Head of caudate nucleus (tissue), 42 donors: ENCODE results near the gene DCDC1.
"Not testable (repeated sequence)": the region's sequence is repeated elsewhere in the genome, so short reads cannot be mapped to it uniquely, and the experiment has no call there.

ENCODE experiments used
- DNase-seq, 42 donors: peaks; one replicate each; pipeline versions ENCODE4 v3.0.0 to v3.0.0-alpha.2; 2020 to 2021; ENCODE audit warnings: mixed read lengths in 7 of 42
- intact Hi-C: fragments of 100-400 bp; cut with DNase I; formaldehyde crosslinking; loops from one replicate; pipeline ENCODE4 v1.15.0; 2022

DCDC1 gene

GRCh38 chr11:31328697-31329096 lies 40.8 kb downstream of the DCDC1 start:
- intact Hi-C loops: no loop called here
- no peak for DNase-seq

- no peak for DNase-seq
- intact Hi-C loops: no loop called here
Measured at GRCh38 chr11:31327417-31327816, 42.1 kb downstream of the DCDC1 start.

GRCh38 chr11:31326470-31327148 lies 42.9 kb downstream of the DCDC1 start:
- no peak for DNase-seq
- intact Hi-C loops: no loop called here

GRCh38 chr11:31325160-31325559 lies 44.4 kb downstream of the DCDC1 start:
- intact Hi-C loops: no loop called here
- DNase-seq: no peak

GRCh38 chr11:31323145-31323544 lies 46.4 kb downstream of the DCDC1 start:
- DNase-seq: no peak
- intact Hi-C loops: no loop called here

GRCh38 chr11:31321494-31321893 lies 48.0 kb downstream of the DCDC1 start:
- DNase-seq, intact Hi-C loops: not testable (repeated sequence)

- no peak for DNase-seq
- intact Hi-C loops: no loop called here
Measured at GRCh38 chr11:31303644-31304180, 65.8 kb downstream of the DCDC1 start.

- intact Hi-C loops: no loop called here
- DNase-seq: no peak
Measured at GRCh38 chr11:31301549-31302510, 67.7 kb downstream of the DCDC1 start.

- intact Hi-C loops: no loop called here
- no peak for DNase-seq
Measured at GRCh38 chr11:31295308-31295707, 74.2 kb downstream of the DCDC1 start.

- intact Hi-C loops, DNase-seq: not testable (repeated sequence)
Measured at GRCh38 chr11:31273527-31273926, 96.0 kb downstream of the DCDC1 start.

GRCh38 chr11:31267720-31268119 lies 101.8 kb downstream of the DCDC1 start:
- intact Hi-C loops: no loop called here
- no peak for DNase-seq

- intact Hi-C loops: no loop called here
- no peak for DNase-seq
Measured at GRCh38 chr11:31264834-31265233, 104.7 kb downstream of the DCDC1 start.

- DNase-seq: no peak
- intact Hi-C loops: no loop called here
Measured at GRCh38 chr11:31262761-31263160, 106.8 kb downstream of the DCDC1 start.

GRCh38 chr11:31259797-31260196 lies 109.7 kb downstream of the DCDC1 start:
- intact Hi-C loops: no loop called here
- DNase-seq: no peak

- DNase-seq: no peak
- intact Hi-C loops: no loop called here
Measured at GRCh38 chr11:31254415-31254814, 115.1 kb downstream of the DCDC1 start.

- no peak for DNase-seq
- intact Hi-C loops: no loop called here
Measured at GRCh38 chr11:31248768-31249167, 120.8 kb downstream of the DCDC1 start.

GRCh38 chr11:31247321-31247720 lies 122.2 kb downstream of the DCDC1 start:
- DNase-seq: no peak
- intact Hi-C loops: no loop called here

- no peak for DNase-seq
- intact Hi-C loops: no loop called here
Measured at GRCh38 chr11:31246451-31247165, 122.9 kb downstream of the DCDC1 start.

- no peak for DNase-seq
- intact Hi-C loops: no loop called here
Measured at GRCh38 chr11:31243706-31244105, 125.8 kb downstream of the DCDC1 start.
